HG03139 (cell line): ENCODE measurements around the gene TMEM208.

Source experiments
- ATAC-seq: cut with Tn5 transposase; IDR thresholded peaks from one replicate; pipeline ENCODE4 v1.9.1; 2021; ENCODE audit not compliant: unreplicated experiment

TMEM208 gene

DNA sequence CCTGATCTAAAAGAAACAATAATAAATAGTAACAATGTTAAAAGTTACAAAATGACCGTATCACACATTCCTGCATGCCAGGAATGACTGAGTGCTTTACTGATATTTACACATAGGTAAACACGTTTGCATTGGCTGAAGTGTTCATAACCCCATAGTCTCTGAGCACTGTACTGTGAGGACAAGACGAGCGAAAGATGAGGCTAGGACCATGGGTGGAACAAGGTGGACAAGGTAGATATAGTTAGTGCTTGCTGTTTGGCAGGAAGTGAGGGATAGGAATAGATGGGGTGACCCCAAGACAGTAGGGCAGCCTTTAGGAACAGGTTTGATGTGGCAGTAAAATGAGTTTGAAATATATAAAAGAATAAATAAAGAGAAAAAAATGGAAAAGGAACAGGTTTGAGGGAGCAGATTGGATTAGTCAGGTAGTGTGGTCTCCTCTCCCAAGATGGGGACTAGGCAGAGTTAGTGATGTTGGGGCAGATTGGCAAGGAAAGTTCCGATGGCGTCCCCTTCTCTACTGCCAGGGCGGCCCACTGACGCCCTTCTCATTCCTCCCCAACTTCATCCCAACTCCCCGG, 35.4 kb upstream of the TMEM208 start:
- no peak for ATAC-seq

DNA sequence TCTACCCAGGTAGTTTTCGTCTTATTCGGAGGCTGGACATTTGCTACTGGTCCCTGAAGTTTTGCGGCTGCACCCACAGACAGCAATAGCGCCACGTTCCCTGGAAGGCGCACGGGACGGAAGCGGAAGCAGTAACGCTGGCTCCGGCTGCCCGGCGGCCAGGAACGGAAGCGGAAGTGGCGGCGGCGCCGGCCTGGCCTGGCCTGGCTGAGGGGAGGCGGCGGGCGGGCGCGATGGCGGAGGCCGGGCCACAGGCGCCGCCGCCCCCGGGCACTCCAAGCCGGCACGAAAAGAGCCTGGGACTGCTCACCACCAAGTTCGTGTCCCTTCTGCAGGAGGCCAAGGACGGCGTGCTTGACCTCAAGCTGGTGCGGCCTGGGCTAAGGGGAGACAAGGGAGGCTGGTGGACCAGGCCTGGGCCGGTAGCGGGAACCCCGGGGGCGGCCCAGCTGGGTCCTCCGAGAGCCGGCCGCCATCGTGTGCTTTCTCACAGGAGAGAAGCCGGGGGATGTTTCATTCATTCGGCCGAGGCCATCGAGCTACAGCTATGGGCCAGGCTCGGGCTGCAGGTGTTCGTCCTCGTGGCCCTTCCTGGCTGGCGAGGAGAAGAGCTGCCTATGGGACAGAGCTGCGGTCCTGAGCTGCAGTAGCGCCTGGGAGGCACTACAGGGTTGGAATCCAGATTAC, 34.8 kb upstream of the TMEM208 start, which contains the start of gene E2F4:
Gene E2F4, plus strand, starts transcription at position 161 of the 687 bp plus-strand sequence. Its CDS starts 73 bp downstream, at position 234.
- ATAC-seq, result peak; percentile 80

DNA sequence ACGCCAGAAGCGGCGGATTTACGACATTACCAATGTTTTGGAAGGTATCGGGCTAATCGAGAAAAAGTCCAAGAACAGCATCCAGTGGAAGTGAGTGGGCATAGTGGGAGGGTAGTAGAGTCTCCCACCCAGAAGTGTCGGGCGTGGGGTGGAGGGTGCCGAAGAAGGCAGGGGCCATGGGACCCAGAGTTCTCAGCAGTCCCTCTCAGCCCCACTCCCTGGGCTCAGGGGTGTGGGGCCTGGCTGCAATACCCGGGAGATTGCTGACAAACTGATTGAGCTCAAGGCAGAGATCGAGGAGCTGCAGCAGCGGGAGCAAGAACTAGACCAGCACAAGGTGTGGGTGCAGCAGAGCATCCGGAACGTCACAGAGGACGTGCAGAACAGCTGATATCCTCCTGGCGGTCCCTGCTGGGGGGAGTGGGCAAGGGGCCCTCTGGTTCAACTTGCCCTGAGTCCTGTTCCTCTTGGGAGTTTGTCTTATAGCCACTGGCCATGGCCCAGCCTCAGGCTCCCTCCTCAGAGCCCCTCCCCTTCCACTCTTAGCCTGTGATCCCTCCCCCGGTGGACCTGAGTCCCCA, 34.1 kb upstream of the TMEM208 start:
- ATAC-seq, result no peak

DNA sequence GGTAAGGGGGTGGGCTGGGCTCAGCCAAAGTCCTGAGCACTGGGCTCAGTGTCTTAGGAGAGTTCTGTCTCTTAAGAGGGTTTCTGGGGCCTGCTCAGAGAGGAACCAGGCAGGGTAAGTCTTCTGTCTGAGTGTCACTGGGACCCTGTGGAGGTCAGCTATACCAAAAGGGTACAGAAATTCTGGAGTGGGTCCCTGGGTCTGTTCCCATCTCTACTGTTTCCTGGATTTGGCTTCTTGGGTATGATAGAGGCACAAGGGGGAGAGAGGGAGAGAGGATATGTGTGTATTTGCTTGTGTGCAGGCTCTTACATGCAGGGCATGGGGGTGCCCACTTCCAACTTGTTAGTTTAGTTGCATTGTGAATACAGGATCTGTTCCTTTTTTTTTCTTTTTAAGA, 33.4 kb upstream of the TMEM208 start:
- ATAC-seq, result no peak

DNA sequence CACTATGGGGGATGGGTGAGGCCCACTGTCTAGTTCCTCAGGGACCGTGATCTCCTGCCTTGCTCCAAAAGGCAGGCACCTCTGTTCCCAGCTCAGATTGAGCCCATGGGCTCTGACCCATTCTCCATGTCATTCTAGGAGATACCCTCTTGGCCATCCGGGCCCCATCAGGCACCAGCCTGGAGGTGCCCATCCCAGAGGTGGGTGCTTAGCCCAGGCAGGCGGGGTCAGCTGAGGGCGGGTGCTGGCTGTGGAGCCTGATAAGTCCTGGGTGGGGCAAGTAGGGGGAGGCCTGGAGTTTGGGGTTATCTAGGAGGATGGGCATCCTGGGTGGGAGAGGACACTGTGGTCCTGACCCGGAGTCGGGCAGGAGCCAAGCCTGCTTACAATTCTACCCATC, 32.7 kb upstream of the TMEM208 start:
- ATAC-seq, result no peak

DNA sequence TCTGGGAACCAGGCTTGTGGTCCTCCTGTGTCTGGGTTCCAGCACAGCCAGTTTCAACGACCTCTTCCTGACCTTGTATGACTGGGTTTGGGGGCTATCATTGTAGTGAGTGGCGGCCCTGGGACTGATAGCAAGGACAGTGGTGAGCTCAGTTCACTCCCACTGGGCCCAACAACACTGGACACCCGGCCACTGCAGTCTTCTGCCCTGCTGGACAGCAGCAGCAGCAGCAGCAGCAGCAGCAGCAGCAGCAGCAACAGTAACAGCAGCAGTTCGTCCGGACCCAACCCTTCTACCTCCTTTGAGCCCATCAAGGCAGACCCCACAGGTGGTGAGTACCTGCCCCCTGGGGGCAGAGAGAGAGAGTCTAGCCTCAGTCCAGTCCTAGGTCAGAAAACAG, 31.3 kb upstream of the TMEM208 start:
- no peak for ATAC-seq

DNA sequence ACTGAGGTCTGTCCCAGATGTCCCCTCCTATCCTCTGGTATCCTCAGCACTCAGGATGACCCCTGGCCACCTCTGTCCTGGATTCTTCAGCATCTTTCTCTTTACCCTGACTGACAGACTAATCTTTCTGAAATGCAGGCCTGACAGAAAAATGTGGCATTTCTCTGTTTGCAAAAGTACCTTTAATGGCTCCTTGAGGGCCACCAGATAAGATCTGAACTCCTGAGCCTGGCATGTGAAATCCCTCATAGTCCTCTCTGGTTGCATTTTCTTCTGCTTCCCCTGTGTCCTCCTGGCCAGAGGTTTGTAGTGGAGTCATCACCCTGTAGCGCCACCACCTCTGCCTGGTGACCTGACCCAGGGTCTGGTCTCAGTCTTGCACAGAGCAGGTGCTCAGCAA, 30.0 kb upstream of the TMEM208 start:
- no peak for ATAC-seq

DNA sequence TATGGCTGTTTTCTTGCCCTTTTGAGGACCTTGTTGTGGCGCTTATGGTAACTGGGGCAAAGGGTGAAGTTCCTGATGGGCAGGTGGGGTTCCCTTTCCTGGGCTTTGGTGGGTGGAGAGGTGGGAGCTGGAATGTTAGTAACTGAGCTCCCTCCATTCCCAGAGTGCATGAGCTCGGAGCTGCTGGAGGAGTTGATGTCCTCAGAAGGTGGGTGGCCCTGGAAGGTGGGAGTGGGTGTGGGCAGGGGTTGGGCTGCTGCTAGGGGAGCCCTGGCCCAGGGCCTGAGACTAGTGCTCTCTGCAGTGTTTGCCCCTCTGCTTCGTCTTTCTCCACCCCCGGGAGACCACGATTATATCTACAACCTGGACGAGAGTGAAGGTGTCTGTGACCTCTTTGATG, 29.2 kb upstream of the TMEM208 start:
- no peak for ATAC-seq

DNA sequence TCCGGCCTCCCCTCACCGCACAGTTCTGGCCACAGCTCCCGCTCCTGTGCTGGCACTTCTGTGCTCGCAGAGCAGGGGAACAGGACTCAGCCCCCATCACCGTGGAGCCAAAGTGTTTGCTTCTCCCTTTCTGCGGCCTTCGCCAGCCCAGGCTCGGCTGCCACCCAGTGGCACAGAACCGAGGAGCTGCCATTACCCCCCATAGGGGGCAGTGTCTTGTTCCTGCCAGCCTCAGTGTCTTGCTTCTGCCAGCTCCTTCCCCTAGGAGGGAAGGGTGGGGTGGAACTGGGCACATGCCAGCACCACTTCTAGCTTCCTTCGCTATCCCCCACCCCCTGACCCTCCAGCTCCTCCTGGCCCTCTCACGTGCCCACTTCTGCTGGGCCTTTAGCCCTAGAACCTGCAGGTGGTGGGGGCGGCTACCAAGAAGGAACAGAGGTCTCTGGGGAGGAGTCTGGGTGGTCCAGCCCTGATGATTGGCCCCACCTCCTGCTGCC, 28.6 kb upstream of the TMEM208 start:
- ATAC-seq, result no peak

DNA sequence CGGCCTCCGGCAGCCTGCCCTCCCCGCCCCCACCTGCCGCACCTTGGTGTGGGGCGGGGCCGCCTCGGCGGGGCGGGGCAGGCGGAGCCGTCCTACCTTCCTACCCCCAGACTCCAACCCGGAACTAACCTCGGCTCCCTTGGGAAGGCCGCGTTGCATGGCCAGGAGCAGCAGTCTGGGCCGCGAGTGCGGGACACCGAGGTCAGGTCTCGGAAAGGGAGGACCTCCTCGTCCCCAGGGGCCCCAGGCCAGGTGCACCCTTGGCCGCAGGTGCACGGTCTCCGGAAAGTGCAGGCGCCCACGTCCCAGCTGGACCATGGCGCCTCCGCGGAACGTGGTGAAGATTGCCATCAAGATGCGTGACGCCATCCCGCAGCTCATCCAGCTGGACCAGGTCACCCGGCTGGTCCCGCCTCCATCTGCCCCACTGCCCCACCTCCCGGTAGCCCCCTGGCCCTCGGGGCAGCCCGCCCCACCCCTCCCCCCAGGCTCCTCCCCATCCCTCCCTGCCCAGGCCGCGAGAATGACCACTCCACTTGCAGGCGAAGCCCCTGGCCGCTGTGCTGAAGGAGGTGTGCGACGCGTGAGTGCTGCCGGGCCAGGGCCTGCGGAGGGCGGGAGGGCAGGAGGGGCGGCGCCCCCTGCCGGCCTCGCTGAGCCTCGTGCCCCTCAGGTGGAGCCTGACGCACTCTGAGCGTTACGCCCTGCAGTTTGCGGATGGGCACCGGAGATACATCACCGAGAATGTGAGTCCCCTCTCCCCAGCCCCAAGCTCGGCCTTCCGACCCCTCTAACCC, 27.7 kb upstream of the TMEM208 start, which contains the start of gene ELMO3:
Gene ELMO3, plus strand, starts transcription at position 121 of the 797 bp plus-strand sequence. Its CDS starts 196 bp downstream, at position 317.
- ATAC-seq, result no peak

DNA sequence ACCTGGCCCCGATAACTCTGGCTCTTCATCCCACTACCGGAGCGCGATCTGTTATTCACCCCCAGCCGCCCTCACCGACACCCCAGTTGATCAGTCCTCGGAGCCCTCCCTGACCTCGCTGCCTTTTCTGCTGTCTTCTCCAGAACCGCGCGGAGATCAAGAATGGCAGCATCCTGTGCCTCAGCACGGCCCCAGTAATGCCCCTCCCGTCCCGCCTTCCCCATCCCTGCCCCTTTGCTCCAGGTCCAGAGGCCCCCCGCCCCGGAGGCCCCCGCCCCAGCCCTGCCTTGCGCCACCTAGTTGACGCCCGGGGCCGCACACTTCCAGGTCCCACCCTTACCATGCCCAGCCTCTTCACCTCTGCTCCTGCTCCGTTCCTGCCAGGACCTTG, 27.1 kb upstream of the TMEM208 start:
- ATAC-seq, result no peak

DNA sequence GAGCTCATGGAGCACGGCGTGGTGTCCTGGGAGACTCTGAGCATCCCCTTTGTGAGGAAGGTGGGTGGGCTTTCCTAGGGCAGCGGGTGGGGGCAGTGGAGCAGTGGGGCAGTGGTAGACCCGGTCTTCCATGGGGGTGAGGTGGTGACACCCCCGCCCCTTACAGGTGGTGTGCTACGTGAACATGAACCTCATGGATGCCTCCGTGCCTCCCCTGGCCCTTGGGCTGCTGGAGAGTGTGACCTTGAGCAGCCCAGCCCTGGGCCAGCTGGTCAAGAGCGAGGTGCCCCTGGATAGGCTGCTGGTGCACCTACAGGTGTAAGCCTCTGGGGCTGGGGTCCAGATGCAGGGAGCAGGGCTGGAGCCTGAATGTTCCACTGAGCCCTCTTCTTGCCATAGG, 26.4 kb upstream of the TMEM208 start:
- no peak for ATAC-seq

DNA sequence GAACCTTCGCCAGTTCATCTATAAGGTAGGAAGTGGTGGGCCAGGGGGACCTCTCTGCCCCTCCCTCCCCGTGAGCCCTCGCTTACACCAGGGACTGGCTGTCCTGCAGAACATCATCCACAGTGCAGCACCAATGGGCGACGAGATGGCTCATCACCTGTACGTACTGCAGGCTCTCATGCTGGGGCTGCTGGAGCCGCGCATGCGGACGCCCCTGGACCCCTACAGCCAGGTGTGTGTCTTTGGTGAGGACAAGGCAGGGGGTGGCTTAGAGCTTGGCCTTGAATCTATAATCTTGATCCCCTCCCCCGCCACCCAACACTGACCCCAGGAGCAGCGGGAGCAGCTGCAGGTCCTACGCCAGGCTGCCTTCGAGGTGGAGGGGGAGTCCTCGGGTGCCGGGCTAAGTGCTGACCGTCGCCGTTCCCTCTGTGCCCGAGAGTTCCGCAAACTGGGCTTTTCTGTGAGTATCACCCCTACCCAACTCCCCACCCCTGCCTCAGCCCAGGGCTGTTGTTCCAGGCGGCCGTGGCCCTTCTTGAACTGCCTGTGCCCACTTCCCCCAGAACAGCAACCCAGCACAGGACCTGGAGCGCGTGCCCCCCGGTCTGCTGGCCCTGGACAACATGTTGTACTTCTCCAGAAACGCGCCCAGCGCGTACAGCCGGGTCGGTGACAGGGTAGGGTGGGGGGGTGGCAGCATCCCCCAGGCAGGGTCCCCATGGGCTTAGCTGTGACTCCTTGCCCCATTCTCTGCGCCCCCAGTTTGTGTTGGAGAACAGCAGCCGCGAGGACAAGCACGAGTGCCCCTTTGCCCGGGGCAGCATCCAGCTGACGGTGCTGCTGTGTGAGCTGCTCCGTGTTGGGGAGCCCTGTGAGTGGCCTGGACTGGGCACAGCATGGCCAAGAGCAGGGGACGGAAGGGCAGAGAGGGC, 25.3 kb upstream of the TMEM208 start:
- no peak for ATAC-seq

DNA sequence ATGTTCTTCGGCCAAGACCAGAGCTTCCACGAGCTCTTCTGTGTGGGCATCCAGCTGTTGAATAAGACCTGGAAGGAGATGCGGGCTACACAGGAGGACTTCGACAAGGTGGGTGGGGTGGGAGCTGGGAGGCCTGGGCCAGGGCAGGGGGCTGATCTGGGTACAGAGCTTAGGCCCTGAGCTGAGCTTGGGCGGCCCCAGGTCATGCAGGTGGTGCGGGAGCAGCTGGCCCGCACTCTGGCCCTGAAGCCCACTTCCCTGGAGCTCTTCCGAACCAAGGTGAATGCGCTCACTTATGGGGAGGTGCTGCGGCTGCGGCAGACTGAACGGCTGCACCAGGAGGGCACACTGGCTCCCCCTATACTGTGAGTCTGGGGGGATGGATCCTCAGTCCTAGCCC, 24.5 kb upstream of the TMEM208 start:
- no peak for ATAC-seq

DNA sequence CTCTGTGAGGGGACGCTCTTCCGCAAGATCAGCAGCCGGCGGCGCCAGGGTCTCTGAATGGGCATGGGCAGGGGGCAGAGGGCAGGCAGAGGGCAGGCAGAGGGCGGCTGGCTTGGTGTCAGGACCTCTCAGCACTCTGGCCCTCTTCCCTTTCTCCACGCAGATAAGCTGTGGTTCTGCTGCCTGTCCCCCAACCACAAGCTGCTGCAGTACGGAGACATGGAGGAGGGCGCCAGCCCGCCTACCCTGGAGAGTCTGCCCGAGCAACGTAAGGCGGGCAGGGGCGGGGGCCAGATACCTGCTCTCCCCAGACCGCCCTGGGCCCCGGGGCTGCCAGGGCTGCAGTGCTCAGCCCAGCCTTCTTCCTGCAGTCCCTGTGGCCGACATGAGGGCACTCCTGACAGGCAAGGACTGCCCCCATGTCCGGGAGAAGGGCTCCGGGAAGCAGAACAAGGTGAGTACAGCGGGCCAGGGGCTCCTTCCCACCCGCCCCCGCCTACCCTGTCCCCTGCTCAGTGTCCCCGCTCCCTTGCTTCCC, 23.9 kb upstream of the TMEM208 start:
- ATAC-seq, result no peak

DNA sequence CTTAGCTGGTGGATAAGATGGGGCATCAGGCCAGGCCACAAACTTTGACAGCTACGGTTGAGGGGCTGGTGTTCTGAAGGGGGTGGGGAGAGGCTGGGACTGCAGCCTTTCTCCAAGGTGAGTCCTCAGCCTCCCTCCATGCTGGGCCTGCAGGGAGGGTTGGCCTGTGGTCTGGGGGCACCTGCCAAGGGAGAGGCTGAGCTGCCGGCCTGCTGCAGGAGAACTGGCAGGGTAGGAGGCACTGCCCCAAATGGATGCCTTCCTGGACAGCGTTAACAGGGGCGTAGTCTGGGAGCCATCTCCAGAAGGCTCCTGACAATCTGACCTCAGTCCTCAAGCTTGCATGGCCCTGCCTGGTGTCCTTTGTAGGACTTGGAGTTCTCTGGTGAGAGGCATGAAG, 22.9 kb upstream of the TMEM208 start:
- no peak for ATAC-seq

DNA sequence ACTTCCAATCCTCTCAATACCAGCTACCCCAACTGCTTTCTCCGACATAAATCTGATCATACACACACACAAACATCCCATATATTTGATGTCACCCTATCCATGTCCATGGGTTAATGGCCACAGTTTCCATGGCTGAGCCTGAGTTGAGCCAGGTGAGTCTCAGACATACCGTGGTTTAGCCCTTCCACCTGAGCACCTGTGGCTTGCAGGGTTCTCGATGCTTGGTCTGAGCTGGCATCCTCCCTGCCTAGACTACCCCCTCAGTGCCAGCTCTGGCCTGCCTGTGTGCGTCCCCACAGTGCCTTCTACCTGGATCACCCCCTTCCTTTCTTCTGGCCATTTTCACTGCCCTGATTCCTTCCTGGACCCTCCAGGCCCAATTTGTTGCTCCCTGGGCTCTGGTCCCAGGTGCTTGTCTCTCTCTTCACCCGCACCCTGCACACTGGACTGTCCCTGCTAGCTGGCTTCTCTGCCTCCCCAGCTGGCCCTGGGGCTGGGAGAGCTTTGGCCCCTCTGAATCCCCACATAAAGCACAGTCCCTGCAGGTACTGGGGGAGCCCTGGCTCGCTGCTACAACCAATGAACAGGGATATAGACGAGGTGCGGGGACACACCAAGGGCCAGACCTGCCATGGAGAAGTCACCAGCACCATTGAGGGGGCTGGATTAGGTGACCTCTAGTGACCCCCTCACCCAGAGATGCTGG, 20.6 kb upstream of the TMEM208 start:
- no peak for ATAC-seq

DNA sequence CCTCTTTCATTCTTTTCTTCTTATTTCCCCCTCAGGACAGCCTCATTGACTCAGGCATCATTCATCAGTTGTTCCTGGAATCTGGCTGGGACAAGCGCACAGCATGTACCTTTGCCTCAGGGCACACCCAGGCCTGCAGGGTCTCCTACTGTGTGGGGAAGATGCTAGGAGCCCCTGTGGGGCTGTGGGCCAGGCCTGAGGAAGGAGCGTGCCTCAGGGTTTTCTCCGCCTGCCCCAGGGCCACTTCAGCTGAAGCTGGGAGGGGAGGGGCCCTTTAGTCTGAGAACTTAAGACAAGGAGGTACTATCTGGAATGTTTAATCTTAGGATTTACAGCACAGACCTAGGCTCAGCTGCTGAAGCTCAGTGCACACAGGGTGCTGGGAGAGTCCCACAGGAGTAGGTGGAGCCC, 20.1 kb upstream of the TMEM208 start:
- ATAC-seq, result no peak

DNA sequence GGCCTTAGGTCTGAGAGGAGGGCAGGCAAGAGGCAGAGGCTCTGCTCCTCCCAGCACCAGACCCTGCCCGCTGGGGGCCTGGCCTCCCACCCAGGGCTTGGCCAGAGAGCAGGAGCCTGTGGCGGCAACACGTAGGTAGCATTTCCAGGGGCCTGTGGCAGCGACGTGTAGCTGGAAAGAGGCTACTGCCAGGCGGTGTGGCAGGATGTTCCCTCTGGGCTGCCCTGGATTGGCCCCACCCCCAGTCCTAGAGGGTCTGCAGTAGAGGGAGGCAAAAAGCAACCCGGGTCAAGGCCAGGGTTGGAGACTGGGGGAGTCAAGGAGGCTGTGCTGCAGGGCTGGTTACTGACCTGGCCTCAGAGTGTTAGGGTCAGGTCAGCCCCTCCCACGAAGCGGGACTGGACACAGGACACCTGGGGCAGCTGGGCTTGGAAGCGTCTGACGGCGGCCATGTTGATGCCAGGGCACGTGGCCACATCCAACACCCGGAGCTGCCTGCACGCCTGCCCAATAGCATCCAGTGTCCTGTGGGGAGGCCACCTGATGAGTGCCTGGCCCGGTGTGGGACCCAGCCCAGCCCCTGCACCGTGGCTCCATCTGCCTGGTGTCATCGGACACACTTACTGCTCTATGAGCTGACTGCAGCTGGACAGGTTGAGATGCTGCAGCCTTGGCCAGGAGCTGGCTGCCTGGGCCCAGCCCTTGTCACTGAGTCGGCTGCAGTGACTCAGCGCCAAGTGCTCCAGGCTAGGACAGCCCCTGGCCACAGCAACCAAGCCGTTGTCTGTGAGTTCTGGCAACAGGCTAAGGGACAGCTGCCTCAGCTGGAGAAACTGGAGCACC, 19.5 kb upstream of the TMEM208 start:
- ATAC-seq, result no peak
